ENCODE measurements around the gene ETV1.

The ETV1 gene

GRCh38 chr7:13872709-13873108, 116.8 kb downstream of the ETV1 start:
- H3K9me2 ChIP-seq (replicated peaks; ENCODE audit: control insufficient read depth, low read length) = no peaks in the 10 kb centered on the region
- H3K4me3 ChIP-seq (ENCODE audit: low read length) = no peak overlapping the region
- H3F3A ChIP-seq (ENCODE audit: control insufficient read depth, insufficient read depth) = no peaks in the 10 kb centered on the region
- H3K4me2 ChIP-seq (ENCODE audit: low read length) = no peak overlapping the region
- H4K20me1 ChIP-seq (ENCODE audit: control insufficient read depth, insufficient read depth, low read depth, low read length) = no peaks in the 10 kb centered on the region
- TF ChIP-seq CTCF (IDR thresholded peaks at IDR 0.05; ENCODE audit: low read depth, low read length, poor library complexity, severe bottlenecking) = no peak
- no peak for TF ChIP-seq EZH2phosphoT487 (IDR thresholded peaks at IDR 0.05; ENCODE audit: borderline replicate concordance, low read length)
- H3K36me3 ChIP-seq (ENCODE audit: control insufficient read depth, low read length) = no peaks in the 10 kb centered on the region
- H3K27ac ChIP-seq (ENCODE audit: low read depth, low read length) = no peak overlapping the region
- H3K27me3 ChIP-seq (ENCODE audit: control insufficient read depth, low read length) = no peaks in the 10 kb centered on the region
- no peaks in the 10 kb centered on the region for H3K4me1 ChIP-seq (ENCODE audit: control insufficient read depth, low read length)
- no peaks in the 10 kb centered on the region for H3K79me2 ChIP-seq (ENCODE audit: control insufficient read depth, low read length)
- peaks cover 9% of the 10 kb centered on the region; the same call in 1 of the 2 replicates for H3K9me3 ChIP-seq (ENCODE audit: control insufficient read depth, insufficient read depth, low read length)

GRCh38 chr7:13871008-13871407, 118.5 kb downstream of the ETV1 start:
- Histone ChIP-seq H4K20me1 (ENCODE audit: control insufficient read depth, insufficient read depth, low read depth, low read length) (no peaks in the 10 kb centered on the region), H3K4me1 (ENCODE audit: control insufficient read depth, low read length) (no peaks in the 10 kb centered on the region), H3K9me3 (ENCODE audit: control insufficient read depth, insufficient read depth, low read length) (peaks cover 9% of the 10 kb centered on the region; the same call in 1 of the 2 replicates), H3K4me2 (ENCODE audit: low read length) (no peak overlapping the region), H3K27ac (ENCODE audit: low read depth, low read length) (no peak overlapping the region), H3K79me2 (ENCODE audit: control insufficient read depth, low read length) (no peaks in the 10 kb centered on the region), H3K36me3 (ENCODE audit: control insufficient read depth, low read length) (no peaks in the 10 kb centered on the region), H3F3A (ENCODE audit: control insufficient read depth, insufficient read depth) (no peaks in the 10 kb centered on the region), H3K27me3 (ENCODE audit: control insufficient read depth, low read length) (no peaks in the 10 kb centered on the region), H3K4me3 (ENCODE audit: low read length) (no peak overlapping the region), H3K9me2 (replicated peaks; ENCODE audit: control insufficient read depth, low read length) (no peaks in the 10 kb centered on the region)
- no peak for TF ChIP-seq EZH2phosphoT487 (IDR thresholded peaks at IDR 0.05; ENCODE audit: borderline replicate concordance, low read length)
- TF ChIP-seq CTCF (IDR thresholded peaks at IDR 0.05; ENCODE audit: low read depth, low read length, poor library complexity, severe bottlenecking) = no peak

- H3F3A ChIP-seq (ENCODE audit: control insufficient read depth, insufficient read depth) = no peaks in the 10 kb centered on the region
- no peak overlapping the region for H3K27ac ChIP-seq (ENCODE audit: low read depth, low read length)
- no peak overlapping the region for H3K4me3 ChIP-seq (ENCODE audit: low read length)
- no peak overlapping the region for H3K4me2 ChIP-seq (ENCODE audit: low read length)
- no peaks in the 10 kb centered on the region for H4K20me1 ChIP-seq (ENCODE audit: control insufficient read depth, insufficient read depth, low read depth, low read length)
- no peaks in the 10 kb centered on the region for H3K9me2 ChIP-seq (replicated peaks; ENCODE audit: control insufficient read depth, low read length)
- H3K79me2 ChIP-seq (ENCODE audit: control insufficient read depth, low read length) = no peaks in the 10 kb centered on the region
- TF ChIP-seq EZH2phosphoT487 (IDR thresholded peaks at IDR 0.05; ENCODE audit: borderline replicate concordance, low read length) = no peak
- TF ChIP-seq CTCF (IDR thresholded peaks at IDR 0.05; ENCODE audit: low read depth, low read length, poor library complexity, severe bottlenecking) = no peak
- no peaks in the 10 kb centered on the region for H3K36me3 ChIP-seq (ENCODE audit: control insufficient read depth, low read length)
- no peaks in the 10 kb centered on the region for H3K9me3 ChIP-seq (ENCODE audit: control insufficient read depth, insufficient read depth, low read length)
- no peaks in the 10 kb centered on the region for H3K27me3 ChIP-seq (ENCODE audit: control insufficient read depth, low read length)
- no peaks in the 10 kb centered on the region for H3K4me1 ChIP-seq (ENCODE audit: control insufficient read depth, low read length)
Observed at GRCh38 chr7:13860734-13861133, 128.7 kb downstream of the ETV1 start.
